Measurements from ENCODE around the gene PIGX.

PIGX gene

GRCh38 chr3:196763179-196763578, 51.0 kb downstream of the PIGX start:
- DNase-seq, result no peak

GRCh38 chr3:196765454-196765853, 53.3 kb downstream of the PIGX start:
- DNase-seq, result no peak

GRCh38 chr3:196771067-196771466, 58.9 kb downstream of the PIGX start:
- DNase-seq, result no peak

- no peak for DNase-seq
These were observed 59.9 kb downstream of the PIGX start for GRCh38 chr3:196772102-196772501.

GRCh38 chr3:196772897-196773296, 60.7 kb downstream of the PIGX start:
- DNase-seq, result no peak

- DNase-seq, result no peak
These were observed 62.1 kb downstream of the PIGX start for GRCh38 chr3:196774191-196774820.

GRCh38 chr3:196774848-196775422, 62.8 kb downstream of the PIGX start:
- no peak for DNase-seq

GRCh38 chr3:196775938-196776337, 63.8 kb downstream of the PIGX start:
- DNase-seq, result no peak

GRCh38 chr3:196777836-196778235, 65.7 kb downstream of the PIGX start:
- DNase-seq, result no peak

GRCh38 chr3:196778755-196779154, 66.6 kb downstream of the PIGX start:
- no peak for DNase-seq

GRCh38 chr3:196782511-196782910, 70.3 kb downstream of the PIGX start:
- DNase-seq, result no peak
